HG03432 (cell line): Measurements from ENCODE around the gene BCAS2.

Experiments used
- ATAC-seq: cut with Tn5 transposase; IDR thresholded peaks from one replicate; pipeline ENCODE4 v1.9.1; 2021; ENCODE audit warnings: mild to moderate bottlenecking, moderate library complexity; ENCODE audit not compliant: unreplicated experiment

Gene BCAS2

GRCh38 chr1:114561333-114561732 lies 20.1 kb downstream of the BCAS2 start:
- no peak for ATAC-seq

DNA sequence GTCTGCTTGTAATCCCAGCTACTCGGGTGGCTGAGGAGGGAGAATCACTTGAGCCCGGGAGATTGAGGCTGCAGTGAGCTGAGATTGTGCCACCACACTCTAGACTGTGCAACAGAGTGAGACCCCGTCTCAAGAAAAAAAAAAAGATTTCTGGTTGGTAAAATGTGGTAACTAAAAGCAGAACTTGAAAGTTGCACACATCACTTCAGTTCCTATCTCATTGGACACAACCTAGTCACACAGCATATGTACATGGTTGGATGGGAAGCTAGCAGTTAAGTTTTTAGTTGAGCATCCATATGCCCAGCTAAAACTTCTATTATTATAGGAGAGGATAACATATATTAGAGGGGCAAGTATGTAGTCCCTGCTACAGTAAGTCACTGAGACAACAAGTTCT lies 22.1 kb downstream of the BCAS2 start:
- ATAC-seq, result peak; percentile 45

GRCh38 chr1:114558544-114558943 lies 22.9 kb downstream of the BCAS2 start:
- peak; percentile 71 for ATAC-seq

- ATAC-seq, result no peak
Measured at GRCh38 chr1:114554577-114554976, 26.8 kb downstream of the BCAS2 start.

DNA sequence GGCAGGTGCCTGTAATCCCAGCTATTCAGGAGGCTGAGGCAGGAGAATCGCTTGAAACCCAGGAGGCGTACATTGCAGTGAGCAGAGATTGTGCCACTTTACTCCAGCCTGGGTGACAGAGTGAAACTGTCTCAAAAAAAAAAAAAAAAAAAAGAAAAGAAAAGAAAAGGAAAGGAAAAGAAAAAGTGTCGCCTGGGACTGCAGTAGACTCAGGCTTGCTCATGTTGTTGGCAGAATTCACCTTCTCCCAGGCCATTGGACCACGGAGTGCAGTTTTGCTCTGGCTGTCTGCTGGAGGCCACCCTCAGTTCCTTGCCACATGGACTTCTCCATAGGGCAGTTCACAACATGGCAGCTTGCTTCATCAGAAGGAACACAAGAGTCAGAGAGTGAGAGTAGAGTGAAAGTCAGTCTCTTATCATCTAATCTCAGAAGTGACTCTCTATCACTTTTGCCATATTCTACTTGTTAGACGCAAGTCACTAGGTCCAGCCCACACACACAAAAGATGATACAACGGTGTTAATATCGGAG lies 29.2 kb downstream of the BCAS2 start:
- no peak for ATAC-seq

GRCh38 chr1:114551400-114551799 lies 30.0 kb downstream of the BCAS2 start:
- ATAC-seq, result no peak

GRCh38 chr1:114550336-114550735 lies 31.1 kb downstream of the BCAS2 start:
- no peak for ATAC-seq

- ATAC-seq, result no peak
Measured at GRCh38 chr1:114549137-114549536, 32.3 kb downstream of the BCAS2 start.

GRCh38 chr1:114547076-114547475 lies 34.3 kb downstream of the BCAS2 start:
- no peak for ATAC-seq

DNA sequence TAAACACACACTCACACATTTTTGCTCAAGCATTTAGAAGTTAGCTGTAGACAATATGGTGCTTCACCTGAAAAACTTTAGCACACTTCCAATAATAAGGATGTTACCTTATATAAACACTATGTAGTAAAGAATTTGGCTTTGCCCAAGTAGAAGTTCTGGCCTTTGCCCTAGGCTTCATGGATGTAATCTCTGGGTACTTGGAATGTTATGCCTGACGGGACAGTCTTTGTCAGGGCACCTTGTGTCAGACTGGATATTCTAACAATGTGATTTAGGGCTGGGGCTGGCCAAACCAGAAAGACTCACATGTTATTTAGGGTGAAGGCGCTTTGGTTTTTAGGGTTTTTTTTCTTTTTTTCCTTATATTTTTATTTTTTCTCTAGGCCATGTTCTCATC lies 35.6 kb downstream of the BCAS2 start:
- no peak for ATAC-seq

DNA sequence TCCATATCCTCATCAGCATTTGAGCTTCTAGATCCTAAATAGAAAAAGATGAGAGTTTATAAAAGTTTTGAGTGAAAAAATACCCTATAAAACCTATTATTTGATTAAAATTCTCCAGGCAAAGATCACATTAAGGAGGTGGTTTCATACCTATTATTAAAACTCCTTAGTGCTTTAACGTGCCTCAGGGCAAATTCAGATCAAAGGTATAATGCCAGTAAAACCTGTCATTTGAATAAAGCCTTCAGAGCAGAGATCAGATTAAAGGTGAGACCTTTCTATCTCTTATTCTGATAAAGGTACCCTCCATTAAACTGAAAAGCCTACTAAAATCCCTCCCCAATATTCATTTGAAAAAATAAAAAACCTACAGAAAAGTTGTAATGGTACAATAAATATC lies 36.1 kb downstream of the BCAS2 start:
- no peak for ATAC-seq

DNA sequence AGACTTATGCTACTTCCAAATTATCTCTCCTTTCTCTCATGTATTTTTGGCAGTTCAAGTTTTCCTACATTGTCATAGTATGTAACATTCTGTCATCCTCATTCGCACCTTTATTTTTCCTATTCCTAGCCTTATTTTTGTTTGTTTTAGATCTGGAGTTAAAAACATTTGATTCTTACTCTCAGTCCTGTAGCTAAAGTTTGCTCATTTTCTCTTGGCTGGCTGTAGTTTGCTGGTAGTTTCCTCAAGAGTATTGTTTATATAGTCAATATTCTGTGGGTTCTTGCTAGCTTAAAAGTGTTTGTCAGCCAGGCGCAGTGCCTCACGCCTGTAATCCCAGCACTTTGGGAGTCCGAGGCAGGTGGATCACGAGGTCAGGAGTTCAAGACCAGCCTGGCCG lies 40.6 kb downstream of the BCAS2 start:
- ATAC-seq, result no peak

DNA sequence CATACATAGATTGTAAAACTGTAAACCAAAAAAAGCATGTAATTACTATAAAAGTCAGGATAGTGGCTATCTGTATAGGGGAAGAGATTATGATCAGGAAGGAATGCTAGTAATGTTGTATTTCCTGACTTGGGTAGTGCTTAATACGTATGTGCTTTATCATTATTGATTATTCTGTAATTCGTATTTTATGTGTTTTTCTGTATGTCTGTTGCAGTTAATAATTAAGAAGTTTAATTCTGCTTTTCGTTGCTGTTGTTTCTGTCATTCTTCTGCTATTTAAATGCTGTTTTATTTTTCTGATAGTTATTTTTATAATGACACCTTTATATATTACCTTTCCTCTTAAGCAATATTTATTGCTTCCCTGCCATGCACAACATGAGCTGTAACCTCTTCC lies 41.1 kb downstream of the BCAS2 start:
- ATAC-seq, result no peak

- no peak for ATAC-seq
Measured at GRCh38 chr1:114536043-114536442, 45.4 kb downstream of the BCAS2 start.

DNA sequence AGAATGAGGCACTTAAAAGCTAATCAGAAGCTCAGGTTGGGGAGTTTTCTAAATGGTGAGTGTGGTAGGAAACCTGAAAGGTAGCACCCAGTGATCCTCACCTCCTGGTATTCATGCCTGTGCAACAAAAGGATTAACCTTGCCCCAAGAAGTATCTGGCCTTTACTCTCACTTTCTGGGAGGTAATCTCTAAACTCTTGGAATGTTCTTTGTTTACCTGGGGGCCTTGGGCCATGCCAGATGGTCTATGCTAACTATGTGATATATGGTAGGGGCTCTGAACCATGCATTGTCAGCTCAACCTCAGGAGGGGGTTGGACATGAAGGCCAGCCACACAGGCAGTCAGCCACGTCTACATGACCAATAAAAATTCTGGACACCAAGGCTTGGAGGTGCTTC lies 46.0 kb downstream of the BCAS2 start:
- no peak for ATAC-seq

DNA sequence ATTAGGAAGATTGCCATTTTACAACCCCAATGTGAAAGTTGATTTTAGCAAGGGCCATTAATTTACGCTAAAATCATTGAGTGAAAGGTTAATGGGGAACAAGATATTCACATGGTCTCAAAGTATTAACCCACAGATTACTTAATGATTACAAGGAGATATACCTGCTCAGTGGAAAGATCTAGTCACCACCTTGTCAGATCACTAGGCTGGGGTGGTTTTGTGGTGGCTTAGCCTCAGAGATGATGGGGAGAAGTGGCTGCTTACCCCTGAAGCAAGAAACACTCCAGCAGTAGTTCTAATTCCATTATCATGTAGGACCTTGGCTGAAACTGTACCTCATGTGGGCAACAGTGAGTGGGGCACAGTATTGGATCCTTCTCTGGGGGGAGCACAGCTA lies 50.3 kb downstream of the BCAS2 start:
- no peak for ATAC-seq

DNA sequence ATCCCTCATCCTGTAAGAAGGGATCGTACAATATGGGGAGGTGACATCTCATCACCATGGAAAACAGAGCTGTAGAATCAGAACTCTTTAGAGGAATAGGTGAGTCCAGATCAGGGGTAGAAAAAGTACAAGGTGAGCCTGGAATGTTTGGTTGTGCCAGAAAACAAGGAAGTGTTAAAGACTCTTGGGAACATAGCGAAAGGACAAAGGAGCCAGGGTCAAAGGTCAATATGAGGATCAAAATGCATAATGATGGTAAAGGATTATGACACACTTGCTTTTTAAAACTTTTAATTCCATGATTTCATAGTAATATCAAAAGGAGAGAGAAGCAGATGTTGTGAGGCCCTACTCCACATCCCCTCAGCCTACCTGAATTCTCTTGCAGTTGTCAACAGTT lies 51.2 kb downstream of the BCAS2 start:
- no peak for ATAC-seq

DNA sequence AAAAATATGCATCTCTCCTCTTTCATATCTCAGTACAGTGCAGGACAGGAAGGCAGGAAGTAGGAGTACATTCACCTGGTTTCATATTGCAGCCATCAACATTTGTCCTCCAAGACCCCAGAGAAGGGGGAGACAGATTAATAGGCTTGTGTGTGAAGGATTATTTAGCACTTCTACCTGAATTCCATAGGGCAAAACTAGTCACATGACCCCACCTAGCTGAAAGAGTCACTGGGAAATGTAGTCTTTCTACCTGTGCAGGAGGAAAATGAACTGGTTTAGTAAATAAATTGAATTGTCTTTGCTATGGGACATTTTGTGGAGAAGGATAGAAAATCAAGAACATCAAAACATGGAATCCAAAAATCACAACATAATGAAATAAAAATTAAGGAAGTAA lies 56.5 kb downstream of the BCAS2 start:
- ATAC-seq, result no peak

- ATAC-seq, result no peak
Measured at GRCh38 chr1:114522264-114522575, 59.2 kb downstream of the BCAS2 start.

GRCh38 chr1:114521396-114522263 lies 59.8 kb downstream of the BCAS2 start:
- no peak for ATAC-seq
